Activated naive CD8-positive, alpha-beta T cell treated with anti-CD3 and anti-CD28 coated beads, Interleukin-2, amount 10 ng/mL, durations not matched to agents 7 days and 5 days (primary cell): Measurements from ENCODE around the gene CDNF. TPM values are rescaled to one million over a fixed set of nuclear protein-coding genes. Genes with fewer than 3 reads are reported as not detected.

ENCODE experiments used
- ATAC-seq: fragments of 150-1000 bp; cut with Tn5 transposase; one replicate; pipeline ENCODE4 v1.10.0; 2021; ENCODE audit warnings: low read depth, moderate library complexity
- POLR2A ChIA-PET: fragments of 350-600 bp; sonication (Branson Sonifier 250); formaldehyde crosslinking; loops from one replicate; lab custom pipeline; 2021; ENCODE audit warnings: antibody characterized with exemption; lab: Charles Lee
- DNase-seq: peaks from one replicate; pipeline ENCODE4 v3.0.0; 2021
- H3K27ac Mint-ChIP-seq: one replicate; pipeline ENCODE4 v1.8.0; 2022; ENCODE audit warnings: mild to moderate bottlenecking, mixed read lengths
- H3K27me3 Mint-ChIP-seq: one replicate; pipeline ENCODE4 v1.8.0; 2022; ENCODE audit warnings: mild to moderate bottlenecking, moderate library complexity, mixed read lengths
- H3K36me3 Mint-ChIP-seq: one replicate; pipeline ENCODE4 v1.8.0; 2021; ENCODE audit warnings: mild to moderate bottlenecking, mixed read lengths
- H3K4me1 Mint-ChIP-seq: one replicate; pipeline ENCODE4 v1.8.0; 2021; ENCODE audit warnings: mixed read lengths
- H3K4me3 Mint-ChIP-seq: one replicate; pipeline ENCODE4 v1.8.0; 2022; ENCODE audit warnings: mild to moderate bottlenecking, moderate library complexity, mixed read lengths
- H3K9me3 Mint-ChIP-seq: one replicate; pipeline ENCODE4 v1.8.0; 2021; ENCODE audit warnings: mixed read lengths
- total RNA-seq, 2 experiments: library from RNA; stranded (reverse); gene quantifications; one replicate each; pipeline ENCODE4 v1.2.3, GENCODE V29; 2021

The CDNF gene
- total RNA-seq, 2 experiments from 2014 or later: 0.82 to 1.0 TPM

DNA sequence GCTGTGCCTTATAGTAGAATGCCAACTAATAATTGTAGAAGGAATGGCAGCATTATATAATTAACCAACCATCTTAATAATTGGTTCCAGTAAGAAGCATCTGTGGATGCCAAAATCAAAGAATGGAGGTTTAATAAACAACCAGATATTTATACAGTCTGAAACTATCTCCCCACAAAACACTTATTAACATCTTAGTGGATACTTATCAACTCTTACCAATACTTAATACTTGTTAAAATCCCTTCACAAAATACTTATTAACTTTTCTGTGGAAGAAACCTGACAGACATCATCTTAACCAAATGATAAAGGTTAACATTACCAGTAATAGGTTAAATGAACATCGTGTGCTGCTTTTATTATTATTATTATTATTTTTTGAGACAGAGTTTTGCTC lies 34.0 kb downstream of the CDNF start:
- Mint-ChIP-seq H3K27me3 (peaks cover 13% of the 10 kb centered on the region), H3K27ac (no peak overlapping the region), H3K4me3 (no peak overlapping the region), H3K4me1 (no peaks in the 10 kb centered on the region), H3K36me3 (no peaks in the 10 kb centered on the region), H3K9me3 (no peaks in the 10 kb centered on the region)
- POLR2A ChIA-PET: no interaction called here
- ATAC-seq (no peak), DNase-seq (no peak)

- no peak for ATAC-seq
- peaks cover 15% of the 10 kb centered on the region for H3K27me3 Mint-ChIP-seq
- peaks cover 2% of the 10 kb centered on the region for H3K4me1 Mint-ChIP-seq
- no peak overlapping the region for H3K4me3 Mint-ChIP-seq
- POLR2A ChIA-PET: no interaction called here
- no peaks in the 10 kb centered on the region for H3K36me3 Mint-ChIP-seq
- no peak overlapping the region for H3K27ac Mint-ChIP-seq
- H3K9me3 Mint-ChIP-seq: no peaks in the 10 kb centered on the region
- no peak for DNase-seq
Observed at GRCh38 chr10:14801723-14802122, 36.1 kb downstream of the CDNF start.

DNA sequence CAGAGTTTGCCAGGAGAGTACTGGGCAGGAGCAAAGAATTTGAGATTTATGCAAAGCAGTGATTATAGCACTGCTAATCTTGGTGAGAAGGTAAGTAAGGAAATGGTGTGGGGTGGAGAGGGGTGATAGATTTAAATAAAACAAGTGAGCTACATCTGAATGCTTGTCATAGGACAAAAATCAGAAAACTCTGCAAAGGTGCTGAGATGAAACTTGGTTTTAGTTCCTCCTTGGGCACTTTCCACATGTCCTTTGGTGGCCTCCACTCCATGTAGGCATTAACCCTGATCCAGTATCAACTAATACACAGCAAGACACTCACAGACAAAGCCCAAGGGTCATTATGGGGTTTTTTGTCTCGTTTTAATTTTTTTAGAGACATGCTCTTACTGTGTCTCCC lies 37.4 kb downstream of the CDNF start:
- Mint-ChIP-seq H3K27me3 (peaks cover 15% of the 10 kb centered on the region), H3K9me3 (no peaks in the 10 kb centered on the region), H3K36me3 (no peaks in the 10 kb centered on the region), H3K4me3 (no peak overlapping the region), H3K27ac (no peak overlapping the region), H3K4me1 (peaks cover 2% of the 10 kb centered on the region)
- ATAC-seq: no peak
- POLR2A ChIA-PET: interaction anchor here (0.6 kb wide), 1 partner anchor 347 kb away, joined by 3 read pairs; no protein-coding TSS in a partner anchor
- no peak for DNase-seq

DNA sequence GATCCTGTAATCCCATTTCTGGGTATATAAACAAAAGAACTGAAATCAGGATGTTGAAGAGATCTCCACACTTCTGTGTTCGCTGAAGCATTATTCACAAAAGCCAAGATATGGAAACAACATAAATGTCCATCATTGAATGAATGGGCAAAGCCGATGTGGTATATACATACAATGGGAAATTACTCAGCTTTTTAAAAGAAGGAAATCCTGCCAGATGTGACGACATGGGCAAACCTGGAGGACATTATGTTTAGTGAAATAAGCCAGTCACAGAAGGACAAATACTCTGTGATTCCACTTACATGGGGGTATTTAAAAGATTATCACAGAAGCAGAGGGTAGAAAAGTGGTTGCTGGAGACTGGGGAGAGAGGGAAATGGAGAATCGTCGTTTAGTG lies 39.2 kb downstream of the CDNF start:
- Mint-ChIP-seq H3K27ac (no peak overlapping the region), H3K4me1 (peaks cover 2% of the 10 kb centered on the region), H3K4me3 (no peak overlapping the region), H3K9me3 (peaks cover 1% of the 10 kb centered on the region), H3K36me3 (no peaks in the 10 kb centered on the region), H3K27me3 (peaks cover 10% of the 10 kb centered on the region)
- no peak for DNase-seq
- no peak for ATAC-seq
- POLR2A ChIA-PET: no interaction called here

DNA sequence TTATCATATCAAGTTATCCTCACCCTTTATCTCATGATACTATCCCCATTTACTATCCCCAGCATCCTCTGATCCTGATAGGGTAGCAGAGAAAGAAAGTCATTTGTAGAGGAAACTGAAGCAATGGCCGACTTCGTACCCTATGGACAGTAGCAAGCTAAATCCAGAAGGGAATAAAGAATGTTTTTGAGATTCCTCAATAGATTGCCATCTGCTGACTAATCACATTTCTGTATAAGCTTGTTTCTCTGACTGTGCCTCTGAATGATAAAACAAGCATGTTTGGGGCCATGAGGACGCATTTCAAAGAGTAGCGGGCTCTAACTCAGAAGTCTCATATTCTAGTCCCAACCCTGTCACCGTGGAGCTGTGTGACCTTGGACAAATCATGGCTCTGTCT lies 49.9 kb downstream of the CDNF start:
- Mint-ChIP-seq H3K27me3 (no peaks in the 10 kb centered on the region), H3K4me1 (peaks cover under 1% of the 10 kb centered on the region), H3K9me3 (peaks cover 8% of the 10 kb centered on the region), H3K27ac (no peak overlapping the region), H3K4me3 (no peak overlapping the region), H3K36me3 (peaks cover 4% of the 10 kb centered on the region)
- ATAC-seq (no peak), DNase-seq (no peak)
- POLR2A ChIA-PET: no interaction called here

DNA sequence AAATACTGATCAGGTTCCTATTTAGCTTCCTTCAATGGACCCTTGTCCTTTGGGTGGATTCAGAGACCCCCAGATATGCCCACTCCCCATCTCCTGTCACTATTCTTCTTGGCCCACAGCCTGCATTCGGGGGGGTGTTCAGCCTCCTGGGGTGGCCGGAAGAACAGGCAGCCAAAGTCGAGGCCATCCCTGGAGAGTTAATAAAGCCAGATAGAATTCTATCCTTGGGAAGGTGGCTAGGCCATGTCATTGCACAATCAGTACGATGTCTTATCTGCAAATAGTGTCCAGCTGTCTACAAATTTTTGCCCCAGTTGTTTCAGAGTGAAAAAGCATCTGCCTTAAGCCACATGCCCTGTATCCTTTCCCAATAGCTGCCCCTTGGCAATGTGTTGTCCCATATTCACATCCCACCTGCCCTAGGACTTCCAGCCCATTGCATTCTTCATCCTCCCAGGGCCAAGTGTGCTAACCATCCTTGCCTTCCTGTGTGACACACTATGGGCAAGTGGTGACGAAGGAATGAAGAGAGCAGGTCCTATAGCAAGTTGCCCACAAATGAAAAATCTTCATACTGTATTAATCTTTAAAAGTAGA lies 53.3 kb downstream of the CDNF start:
- Mint-ChIP-seq H3K36me3 (peaks cover 4% of the 10 kb centered on the region), H3K27ac (no peak overlapping the region), H3K27me3 (no peaks in the 10 kb centered on the region), H3K9me3 (peaks cover 8% of the 10 kb centered on the region), H3K4me3 (no peak overlapping the region), H3K4me1 (peaks cover 6% of the 10 kb centered on the region)
- DNase-seq (no peak), ATAC-seq (no peak)
- POLR2A ChIA-PET: no interaction called here

GRCh38 chr10:14782691-14783363 lies 55.0 kb downstream of the CDNF start:
- H3K9me3 Mint-ChIP-seq: peaks cover 8% of the 10 kb centered on the region
- H3K27ac Mint-ChIP-seq: peak overlapping the region; percentile 39
- H3K27me3 Mint-ChIP-seq: no peaks in the 10 kb centered on the region
- POLR2A ChIA-PET: no interaction called here
- H3K4me3 Mint-ChIP-seq: no peak overlapping the region
- DNase-seq: no peak
- ATAC-seq: peak; percentile 39
- peaks cover 8% of the 10 kb centered on the region for H3K4me1 Mint-ChIP-seq
- H3K36me3 Mint-ChIP-seq: peaks cover 4% of the 10 kb centered on the region

- no peak for ATAC-seq
- H3K4me1 Mint-ChIP-seq: peaks cover 8% of the 10 kb centered on the region
- peaks cover 8% of the 10 kb centered on the region for H3K9me3 Mint-ChIP-seq
- no peaks in the 10 kb centered on the region for H3K27me3 Mint-ChIP-seq
- POLR2A ChIA-PET: no interaction called here
- no peak overlapping the region for H3K27ac Mint-ChIP-seq
- peaks cover 4% of the 10 kb centered on the region for H3K36me3 Mint-ChIP-seq
- H3K4me3 Mint-ChIP-seq: no peak overlapping the region
- DNase-seq: no peak
Observed at GRCh38 chr10:14781763-14782162, 56.1 kb downstream of the CDNF start.

DNA sequence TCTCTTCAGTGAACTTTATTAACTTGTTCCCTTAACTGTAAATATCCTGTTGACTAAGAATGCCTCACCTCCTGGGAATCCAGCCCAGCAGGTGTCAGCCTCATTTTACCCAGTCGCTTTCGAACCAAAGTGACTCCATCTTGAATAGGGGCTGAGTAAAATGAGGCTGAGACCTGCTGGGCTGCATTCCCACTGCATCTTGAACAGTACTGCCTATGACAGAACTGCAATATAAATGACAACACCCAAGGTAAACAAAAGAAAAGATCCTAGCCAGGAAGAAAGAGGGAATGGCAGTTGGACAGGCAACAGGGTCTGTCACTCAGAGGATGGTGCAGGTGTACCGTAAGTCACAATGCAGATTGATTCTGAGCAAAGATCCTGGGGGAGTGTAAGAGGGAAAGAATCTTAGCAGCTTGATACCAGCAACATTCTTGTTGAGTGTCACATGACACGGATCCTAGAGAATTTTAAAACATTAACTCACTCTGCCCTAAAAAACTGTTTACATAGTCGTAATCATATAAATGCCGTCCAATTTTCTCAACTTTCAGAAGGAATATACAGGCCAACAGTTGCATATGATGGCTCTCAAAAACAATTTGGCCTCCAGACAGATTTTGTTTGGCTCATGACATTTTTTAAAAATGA lies 58.7 kb downstream of the CDNF start:
- DNase-seq: no peak
- Mint-ChIP-seq H3K4me1 (peaks cover 8% of the 10 kb centered on the region), H3K36me3 (peaks cover under 1% of the 10 kb centered on the region), H3K9me3 (no peaks in the 10 kb centered on the region), H3K27me3 (no peaks in the 10 kb centered on the region), H3K27ac (no peak overlapping the region), H3K4me3 (no peak overlapping the region)
- no peak for ATAC-seq
- POLR2A ChIA-PET: no interaction called here

DNA sequence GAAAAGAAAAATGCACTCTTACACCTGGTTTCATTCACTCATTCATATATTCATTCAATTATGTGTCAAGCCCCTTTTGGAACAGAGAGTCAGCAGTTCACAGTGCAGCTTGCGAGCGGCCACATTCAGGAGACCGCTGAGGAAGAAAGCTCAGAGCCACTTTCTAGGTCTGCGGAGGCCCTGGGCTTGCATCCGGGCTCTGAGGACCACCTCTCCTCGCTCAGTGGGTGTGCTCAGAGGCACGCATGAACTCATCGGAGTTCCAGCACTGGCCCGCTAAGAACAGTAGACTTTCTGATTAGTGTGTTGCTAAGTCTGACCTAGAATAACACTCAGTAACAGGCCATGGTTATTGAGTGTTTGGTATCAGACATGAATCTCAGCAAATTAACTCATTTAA lies 61.3 kb downstream of the CDNF start:
- Mint-ChIP-seq H3K4me3 (no peak overlapping the region), H3K4me1 (peaks cover 5% of the 10 kb centered on the region), H3K9me3 (no peaks in the 10 kb centered on the region), H3K27me3 (no peaks in the 10 kb centered on the region), H3K36me3 (no peaks in the 10 kb centered on the region), H3K27ac (no peak overlapping the region)
- DNase-seq (no peak), ATAC-seq (no peak)
- POLR2A ChIA-PET: no interaction called here

GRCh38 chr10:14775656-14776055 lies 62.2 kb downstream of the CDNF start:
- no peaks in the 10 kb centered on the region for H3K27me3 Mint-ChIP-seq
- no peaks in the 10 kb centered on the region for H3K36me3 Mint-ChIP-seq
- H3K9me3 Mint-ChIP-seq: no peaks in the 10 kb centered on the region
- no peak overlapping the region for H3K4me3 Mint-ChIP-seq
- H3K4me1 Mint-ChIP-seq: peaks cover 5% of the 10 kb centered on the region
- ATAC-seq (no peak), DNase-seq (no peak)
- POLR2A ChIA-PET: no interaction called here
- no peak overlapping the region for H3K27ac Mint-ChIP-seq

- ATAC-seq: no peak
- no peaks in the 10 kb centered on the region for H3K36me3 Mint-ChIP-seq
- H3K27ac Mint-ChIP-seq: no peak within 1 kb of the TSS
- H3K4me3 Mint-ChIP-seq: no peak within 1 kb of the TSS
- POLR2A ChIA-PET: no interaction called here
- H3K4me1 Mint-ChIP-seq: peaks cover 5% of the 10 kb centered on the region
- no peaks in the 10 kb centered on the region for H3K9me3 Mint-ChIP-seq
- no peaks in the 10 kb centered on the region for H3K27me3 Mint-ChIP-seq
- no peak for DNase-seq
Observed at GRCh38 chr10:14774797-14775196, 63.0 kb downstream of the CDNF start, which contains the start of gene FAM107B. FAM107B (minus strand) TSS chr10:14774897; CDS start chr10:14774663, 234 bp downstream.

- POLR2A ChIA-PET: no interaction called here
- Mint-ChIP-seq H3K4me1 (peaks cover 5% of the 10 kb centered on the region), H3K27ac (no peak overlapping the region), H3K27me3 (no peaks in the 10 kb centered on the region), H3K36me3 (no peaks in the 10 kb centered on the region), H3K4me3 (no peak overlapping the region), H3K9me3 (no peaks in the 10 kb centered on the region)
- ATAC-seq (no peak), DNase-seq (no peak)
Observed at GRCh38 chr10:14774214-14774580, 63.6 kb downstream of the CDNF start.
